Upper lobe of left lung (tissue), 4 donors: ENCODE results near the gene SYT6.

Experiments used
- CTCF ChIP-seq, 6 experiments: fragments of 450-650 bp in 4 of 6; fragments of 200-600 bp in 2 of 6; sonication (generic) in 2 of 6; IDR thresholded peaks; one replicate each; pipeline ENCODE4 v1.5.1; 2016 to 2019; ENCODE audit warnings: antibody characterized with exemption in 6 of 6
- EP300 ChIP-seq, 4 donors: sonication (generic); formaldehyde crosslinking; IDR thresholded peaks; one replicate each; pipeline ENCODE4 v1.5.1; 2017; ENCODE audit warnings: antibody characterized with exemption in 4 of 4, control low read depth in 2 of 4
- POLR2A ChIP-seq, 4 donors: fragments of 450-650 bp; IDR thresholded peaks; one replicate each; pipeline ENCODE4 v1.5.1; 2016 to 2017; ENCODE audit warnings: antibody characterized with exemption in 4 of 4, mild to moderate bottlenecking in 2 of 4
- POLR2AphosphoS5 ChIP-seq, 2 donors: sonication (generic); formaldehyde crosslinking; IDR thresholded peaks; one replicate each; pipeline ENCODE4 v1.5.1; 2017; ENCODE audit warnings: antibody characterized with exemption in 2 of 2

DNA sequence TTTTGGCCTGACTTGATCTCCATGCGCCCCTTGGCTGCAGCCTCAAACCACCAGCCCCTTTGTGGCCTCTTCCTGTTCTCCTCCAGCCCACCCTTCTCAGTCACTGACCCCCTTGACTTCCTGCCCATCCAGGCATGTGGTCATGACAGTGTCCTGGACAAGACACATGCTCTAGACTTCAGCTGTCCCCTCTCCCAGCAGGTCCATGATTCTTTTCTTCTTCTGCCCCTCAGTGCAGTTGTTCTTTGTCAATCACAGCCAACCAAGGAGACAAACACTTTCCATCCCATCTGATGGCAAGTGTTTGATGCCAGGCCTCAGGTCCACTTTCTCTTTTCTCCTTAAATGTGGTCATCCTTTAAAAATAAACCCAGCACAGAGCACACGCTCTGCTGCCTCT, 49.7 kb downstream of the SYT6 start:
- no peak for TF ChIP-seq POLR2A (IDR thresholded peaks at IDR 0.05)
- TF ChIP-seq CTCF (IDR thresholded peaks at IDR 0.05), result no peak
- no peak for TF ChIP-seq EP300 (IDR thresholded peaks at IDR 0.05)
- no peak for TF ChIP-seq POLR2AphosphoS5 (IDR thresholded peaks at IDR 0.05)
